Liver (tissue), 9 donors: Measurements from ENCODE around the gene LSM3. TPM values are rescaled to one million over a fixed set of nuclear protein-coding genes. Genes with fewer than 3 reads are reported as not detected.

Source experiments
- DNase-seq: peaks from one replicate; pipeline ENCODE4 v3.0.0-alpha.2; 2017; ENCODE audit warnings: low spot score
- H3K27ac ChIP-seq, 2 donors: one replicate each; pipeline ENCODE4 v1.7.0; 2013; ENCODE audit warnings: inconsistent platforms in 2 of 2, low read length in 2 of 2, control low read depth in 1 of 2, low read depth in 1 of 2, mild to moderate bottlenecking in 1 of 2
- H3K27me3 ChIP-seq, 4 donors: one replicate each; pipeline versions ENCODE4 v1.6.1 to v1.7.0; 2013; ENCODE audit warnings: low read length in 3 of 4, inconsistent platforms in 1 of 4, mild to moderate bottlenecking in 1 of 4, moderate library complexity in 1 of 4; ENCODE audit not compliant: control insufficient read depth in 4 of 4, insufficient read depth in 4 of 4
- H3K36me3 ChIP-seq, 4 donors: one replicate each; pipeline versions ENCODE4 v1.6.1 to v1.7.0; 2013; ENCODE audit warnings: low read length in 3 of 4, mild to moderate bottlenecking in 3 of 4, low read depth in 1 of 4, moderate library complexity in 1 of 4; ENCODE audit not compliant: control insufficient read depth in 4 of 4, insufficient read depth in 3 of 4
- H3K4me1 ChIP-seq, 4 donors: one replicate each; pipeline versions ENCODE4 v1.6.1 to v1.7.0; 2013; ENCODE audit warnings: low read length in 3 of 4, mild to moderate bottlenecking in 3 of 4, moderate library complexity in 1 of 4; ENCODE audit not compliant: control insufficient read depth in 4 of 4, insufficient read depth in 4 of 4
- H3K4me3 ChIP-seq, 3 donors: one replicate each; pipeline versions ENCODE4 v1.6.1 to v1.7.0; 2013; ENCODE audit warnings: low read length in 3 of 3, control low read depth in 1 of 3, low read depth in 1 of 3, mild to moderate bottlenecking in 1 of 3
- H3K9ac ChIP-seq, 2 donors: one replicate each; pipeline ENCODE4 v1.7.0; 2013; ENCODE audit warnings: low read length in 2 of 2, mild to moderate bottlenecking in 2 of 2, moderate library complexity in 2 of 2, control low read depth in 1 of 2, low read depth in 1 of 2
- H3K9me3 ChIP-seq, 4 donors: one replicate each; pipeline versions ENCODE4 v1.6.1 to v1.7.0; 2013; ENCODE audit warnings: low read length in 3 of 4; ENCODE audit not compliant: control insufficient read depth in 4 of 4
- EGR1 ChIP-seq, 2 donors: IDR thresholded peaks; 2 replicates each; pipeline ENCODE4 v1.6.1; 2016 to 2018; ENCODE audit warnings: antibody characterized with exemption in 2 of 2, low read depth in 2 of 2
- FOXA1 ChIP-seq: IDR thresholded peaks from 2 replicates; pipeline ENCODE4 v1.6.1; 2016; ENCODE audit warnings: antibody characterized with exemption
- FOXA2 ChIP-seq: IDR thresholded peaks from 2 replicates; pipeline ENCODE4 v1.6.1; 2016; ENCODE audit warnings: antibody characterized with exemption
- GABPA ChIP-seq, 2 donors: IDR thresholded peaks in 1 of 2; conservative IDR thresholded peaks in 1 of 2; 2 replicates each; pipeline ENCODE4 v1.6.1; 2016; ENCODE audit warnings: antibody characterized with exemption in 2 of 2, mild to moderate bottlenecking in 1 of 2, moderate library complexity in 1 of 2
- HNF4A ChIP-seq, 2 donors: conservative IDR thresholded peaks; 2 replicates each; pipeline ENCODE4 v1.6.1; 2016; ENCODE audit warnings: antibody characterized with exemption in 2 of 2, mild to moderate bottlenecking in 2 of 2
- HNF4G ChIP-seq: IDR thresholded peaks from 2 replicates; pipeline ENCODE4 v1.6.1; 2016; ENCODE audit warnings: antibody characterized with exemption
- JUND ChIP-seq, 2 donors: IDR thresholded peaks; 2 replicates each; pipeline ENCODE4 v1.6.1; 2016; ENCODE audit warnings: antibody characterized with exemption in 2 of 2
- NR2F2 ChIP-seq: IDR thresholded peaks from 2 replicates; pipeline ENCODE4 v1.6.1; 2016; ENCODE audit warnings: antibody characterized with exemption
- RAD21 ChIP-seq, 2 donors: IDR thresholded peaks; 2 replicates each; pipeline ENCODE4 v1.6.1; 2016; ENCODE audit warnings: antibody characterized with exemption in 2 of 2, mild to moderate bottlenecking in 2 of 2
- RXRA ChIP-seq, 2 donors: IDR thresholded peaks; 2 replicates each; pipeline ENCODE4 v1.6.1; 2017 to 2018; ENCODE audit warnings: antibody characterized with exemption in 2 of 2, mild to moderate bottlenecking in 1 of 2
- SP1 ChIP-seq: IDR thresholded peaks from 2 replicates; pipeline ENCODE4 v1.6.1; 2018; ENCODE audit warnings: antibody characterized with exemption, mild to moderate bottlenecking
- TAF1 ChIP-seq: conservative IDR thresholded peaks from 2 replicates; pipeline ENCODE4 v1.6.1; 2016; ENCODE audit warnings: antibody characterized with exemption, mild to moderate bottlenecking
- YY1 ChIP-seq: IDR thresholded peaks from 2 replicates; pipeline ENCODE4 v1.6.1; 2016; ENCODE audit warnings: antibody characterized with exemption, mild to moderate bottlenecking
- WGBS: extraction: QIAGEN DNeasy Blood & Tissue Kit; methylation state at CpG from one replicate; pipeline ENCODE4 v1.1.7; 2013; 5-methylcytosine and 5-hydroxymethylcytosine counted together
- polyA plus RNA-seq, 2 donors: library from polyadenylated mRNA; stranded (reverse) in 1 of 2; unstranded in 1 of 2; fragments of 200-250 nt in 1 of 2; fragments of >200 nt in 1 of 2; fragmentation: Nextera tagmentation in 1 of 2; extraction: Ambion mirVana in 1 of 2; gene quantifications; one replicate each; pipeline versions ENCODE4 v1.2.1 to v1.2.3, GENCODE V29; 2013 to 2015
- total RNA-seq, 2 donors: library from RNA; depleted of rRNA; stranded (reverse); fragments of >200 nt; gene quantifications; one replicate each; pipeline ENCODE4 v1.2.3, GENCODE V29; 2014
- TF ChIP-seq, protein P1 (sequence below): IDR thresholded peaks from 2 replicates; pipeline ENCODE4 v1.6.1; 2016; ENCODE audit warnings: antibody characterized with exemption
- TF ChIP-seq, protein P2 (sequence below): IDR thresholded peaks from 2 replicates; pipeline ENCODE4 v1.6.1; 2016; ENCODE audit warnings: antibody characterized with exemption
- TF ChIP-seq, protein P3 (sequence below): fragments of 150-350 bp; IDR thresholded peaks from 2 replicates; pipeline ENCODE4 v1.5.1; 2017; ENCODE audit warnings: improper control_type of control experiment, low read depth, low read length; ENCODE audit not compliant: missing input control
- TF ChIP-seq, protein P4 (sequence below): IDR thresholded peaks from 2 replicates; pipeline ENCODE4 v1.6.1; 2016; ENCODE audit warnings: antibody characterized with exemption, mild to moderate bottlenecking
- TF ChIP-seq, protein P5 (sequence below): IDR thresholded peaks from 2 replicates; pipeline ENCODE4 v1.6.1; 2016; ENCODE audit warnings: antibody characterized with exemption
- donor health status: healthy.
- donor health status: healthy.
- donor health status: healthy.
- donor health status: healthy.
- donor health status: healthy.

Gene LSM3
- total and polyA plus RNA-seq, 4 donors = 3.7 to 17.0 (median 5.0) TPM

DNA sequence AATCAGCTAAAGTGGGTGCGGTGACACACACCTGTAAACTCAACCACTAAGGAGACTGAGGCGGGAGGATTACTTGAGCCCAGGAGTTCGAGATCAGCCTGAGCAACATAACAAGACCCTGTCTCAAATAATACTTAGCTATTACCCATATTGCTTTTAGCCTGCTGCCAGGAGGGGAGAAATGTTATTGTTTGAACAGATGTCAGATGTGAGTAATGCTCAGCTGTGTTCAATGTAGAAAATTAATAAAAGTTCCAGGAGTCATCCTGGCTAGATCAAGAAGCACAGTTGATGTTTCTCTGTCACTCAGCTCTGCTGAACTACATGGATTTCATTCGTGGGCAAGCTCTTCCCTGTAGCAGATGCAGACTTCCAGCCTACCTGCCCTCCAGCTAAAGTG lies 22.2 kb downstream of the LSM3 start (continued):
- TF ChIP-seq, protein P1, sequence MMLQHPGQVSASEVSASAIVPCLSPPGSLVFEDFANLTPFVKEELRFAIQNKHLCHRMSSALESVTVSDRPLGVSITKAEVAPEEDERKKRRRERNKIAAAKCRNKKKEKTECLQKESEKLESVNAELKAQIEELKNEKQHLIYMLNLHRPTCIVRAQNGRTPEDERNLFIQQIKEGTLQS = no peak
- no peak for TF ChIP-seq FOXA2

DNA sequence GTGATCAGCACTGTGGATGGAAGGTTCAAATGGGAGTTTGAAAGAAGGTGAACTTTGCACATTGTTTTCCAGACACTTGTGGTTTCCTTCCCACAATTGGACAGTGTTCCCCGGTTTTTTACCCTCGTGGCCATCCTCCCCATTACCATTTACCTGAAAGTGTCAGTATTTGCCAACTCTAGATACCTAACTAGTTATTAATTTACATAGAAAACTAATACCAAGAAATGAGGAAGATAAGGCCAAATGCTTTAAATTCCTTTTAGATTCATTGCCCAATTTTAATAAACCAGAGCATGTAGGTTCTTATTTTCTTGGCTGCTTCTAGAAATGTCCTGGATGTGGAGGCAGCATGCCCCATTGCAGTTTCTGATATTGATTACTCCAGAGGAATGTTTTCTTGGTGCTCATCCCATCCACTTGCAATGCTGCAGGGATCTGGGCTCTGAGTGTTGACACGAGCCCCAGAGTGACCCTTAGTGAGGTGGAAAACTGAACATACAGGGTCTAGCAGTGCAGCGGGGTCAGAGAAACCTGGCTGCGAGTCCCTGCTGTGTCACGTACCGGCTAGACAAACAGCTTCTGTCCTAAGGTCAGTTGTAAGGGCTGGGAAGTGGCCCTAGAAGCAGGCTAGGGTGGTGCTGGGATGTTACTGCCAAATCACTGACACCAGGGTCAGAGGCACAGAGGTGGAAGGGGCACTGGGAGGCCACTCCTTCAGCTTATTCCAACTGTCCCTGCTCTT lies 23.5 kb downstream of the LSM3 start:
- H3K9ac ChIP-seq = no peak overlapping the region
- TF ChIP-seq FOXA1 (peak; percentile 27), JUND (IDR thresholded peaks at IDR 0.05) (peak; percentile 74 to 85), RXRA (IDR thresholded peaks at IDR 0.05) (peak; percentile 98 to 99), GABPA (IDR thresholded peaks at IDR 0.05 in 1 of 2, conservative IDR thresholded peaks at IDR 0.05 in 1 of 2) (peak in 1 of 2 donors; percentile 27), RAD21 (IDR thresholded peaks at IDR 0.05) (peak in 1 of 2 donors; percentile 55), FOXA2 (peak; percentile 63), HNF4G (peak; percentile 80), NR2F2 (peak; percentile 90), SP1 (peak; percentile 96), YY1 (peak; percentile 69), EGR1 (IDR thresholded peaks at IDR 0.05; ENCODE audit: low read depth in 2 of 2) (peak; percentile 23 to 59), TAF1 (no peak), HNF4A (conservative IDR thresholded peaks at IDR 0.05) (peak; percentile 88 to 92)
- TF ChIP-seq, protein P2, sequence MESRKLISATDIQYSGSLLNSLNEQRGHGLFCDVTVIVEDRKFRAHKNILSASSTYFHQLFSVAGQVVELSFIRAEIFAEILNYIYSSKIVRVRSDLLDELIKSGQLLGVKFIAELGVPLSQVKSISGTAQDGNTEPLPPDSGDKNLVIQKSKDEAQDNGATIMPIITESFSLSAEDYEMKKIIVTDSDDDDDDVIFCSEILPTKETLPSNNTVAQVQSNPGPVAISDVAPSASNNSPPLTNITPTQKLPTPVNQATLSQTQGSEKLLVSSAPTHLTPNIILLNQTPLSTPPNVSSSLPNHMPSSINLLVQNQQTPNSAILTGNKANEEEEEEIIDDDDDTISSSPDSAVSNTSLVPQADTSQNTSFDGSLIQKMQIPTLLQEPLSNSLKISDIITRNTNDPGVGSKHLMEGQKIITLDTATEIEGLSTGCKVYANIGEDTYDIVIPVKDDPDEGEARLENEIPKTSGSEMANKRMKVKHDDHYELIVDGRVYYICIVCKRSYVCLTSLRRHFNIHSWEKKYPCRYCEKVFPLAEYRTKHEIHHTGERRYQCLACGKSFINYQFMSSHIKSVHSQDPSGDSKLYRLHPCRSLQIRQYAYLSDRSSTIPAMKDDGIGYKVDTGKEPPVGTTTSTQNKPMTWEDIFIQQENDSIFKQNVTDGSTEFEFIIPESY = peak; percentile 82
- TF ChIP-seq, protein P3, sequence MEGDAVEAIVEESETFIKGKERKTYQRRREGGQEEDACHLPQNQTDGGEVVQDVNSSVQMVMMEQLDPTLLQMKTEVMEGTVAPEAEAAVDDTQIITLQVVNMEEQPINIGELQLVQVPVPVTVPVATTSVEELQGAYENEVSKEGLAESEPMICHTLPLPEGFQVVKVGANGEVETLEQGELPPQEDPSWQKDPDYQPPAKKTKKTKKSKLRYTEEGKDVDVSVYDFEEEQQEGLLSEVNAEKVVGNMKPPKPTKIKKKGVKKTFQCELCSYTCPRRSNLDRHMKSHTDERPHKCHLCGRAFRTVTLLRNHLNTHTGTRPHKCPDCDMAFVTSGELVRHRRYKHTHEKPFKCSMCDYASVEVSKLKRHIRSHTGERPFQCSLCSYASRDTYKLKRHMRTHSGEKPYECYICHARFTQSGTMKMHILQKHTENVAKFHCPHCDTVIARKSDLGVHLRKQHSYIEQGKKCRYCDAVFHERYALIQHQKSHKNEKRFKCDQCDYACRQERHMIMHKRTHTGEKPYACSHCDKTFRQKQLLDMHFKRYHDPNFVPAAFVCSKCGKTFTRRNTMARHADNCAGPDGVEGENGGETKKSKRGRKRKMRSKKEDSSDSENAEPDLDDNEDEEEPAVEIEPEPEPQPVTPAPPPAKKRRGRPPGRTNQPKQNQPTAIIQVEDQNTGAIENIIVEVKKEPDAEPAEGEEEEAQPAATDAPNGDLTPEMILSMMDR = no peak
- TF ChIP-seq, protein P4, sequence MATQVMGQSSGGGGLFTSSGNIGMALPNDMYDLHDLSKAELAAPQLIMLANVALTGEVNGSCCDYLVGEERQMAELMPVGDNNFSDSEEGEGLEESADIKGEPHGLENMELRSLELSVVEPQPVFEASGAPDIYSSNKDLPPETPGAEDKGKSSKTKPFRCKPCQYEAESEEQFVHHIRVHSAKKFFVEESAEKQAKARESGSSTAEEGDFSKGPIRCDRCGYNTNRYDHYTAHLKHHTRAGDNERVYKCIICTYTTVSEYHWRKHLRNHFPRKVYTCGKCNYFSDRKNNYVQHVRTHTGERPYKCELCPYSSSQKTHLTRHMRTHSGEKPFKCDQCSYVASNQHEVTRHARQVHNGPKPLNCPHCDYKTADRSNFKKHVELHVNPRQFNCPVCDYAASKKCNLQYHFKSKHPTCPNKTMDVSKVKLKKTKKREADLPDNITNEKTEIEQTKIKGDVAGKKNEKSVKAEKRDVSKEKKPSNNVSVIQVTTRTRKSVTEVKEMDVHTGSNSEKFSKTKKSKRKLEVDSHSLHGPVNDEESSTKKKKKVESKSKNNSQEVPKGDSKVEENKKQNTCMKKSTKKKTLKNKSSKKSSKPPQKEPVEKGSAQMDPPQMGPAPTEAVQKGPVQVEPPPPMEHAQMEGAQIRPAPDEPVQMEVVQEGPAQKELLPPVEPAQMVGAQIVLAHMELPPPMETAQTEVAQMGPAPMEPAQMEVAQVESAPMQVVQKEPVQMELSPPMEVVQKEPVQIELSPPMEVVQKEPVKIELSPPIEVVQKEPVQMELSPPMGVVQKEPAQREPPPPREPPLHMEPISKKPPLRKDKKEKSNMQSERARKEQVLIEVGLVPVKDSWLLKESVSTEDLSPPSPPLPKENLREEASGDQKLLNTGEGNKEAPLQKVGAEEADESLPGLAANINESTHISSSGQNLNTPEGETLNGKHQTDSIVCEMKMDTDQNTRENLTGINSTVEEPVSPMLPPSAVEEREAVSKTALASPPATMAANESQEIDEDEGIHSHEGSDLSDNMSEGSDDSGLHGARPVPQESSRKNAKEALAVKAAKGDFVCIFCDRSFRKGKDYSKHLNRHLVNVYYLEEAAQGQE = peak; percentile 52
- TF ChIP-seq, protein P5, sequence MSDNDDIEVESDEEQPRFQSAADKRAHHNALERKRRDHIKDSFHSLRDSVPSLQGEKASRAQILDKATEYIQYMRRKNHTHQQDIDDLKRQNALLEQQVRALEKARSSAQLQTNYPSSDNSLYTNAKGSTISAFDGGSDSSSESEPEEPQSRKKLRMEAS = peak; percentile 85
- TF ChIP-seq, protein P1 = peak; percentile 64

More for the DNA sequence above, 23.5 kb downstream of the LSM3 start:
- Histone ChIP-seq H3K36me3 (peaks cover 0 to 15% (median 4%) of the 10 kb centered on the region in 4 donors), H3K9me3 (no peaks in the 10 kb centered on the region), H3K4me3 (no peak overlapping the region), H3K27me3 (no peaks in the 10 kb centered on the region), H3K4me1 (peaks cover 8 to 42% (median 36%) of the 10 kb centered on the region in 4 donors), H3K27ac (peak overlapping the region; percentile 20 to 41)
- peak; percentile 54 for DNase-seq
- WGBS = 30% methylated on average over 7 of the region's 7 CpGs
